Caco-2 (cell line): ENCODE measurements around the gene ZNF365. TPM values are rescaled to one million over a fixed set of nuclear protein-coding genes. Genes with fewer than 3 reads are reported as not detected.

ENCODE experiments used
- BruUV-seq: library from RNA; stranded (reverse); fragments of 400-500 nt; replicated peaks from 2 replicates; lab custom pipeline; 2021; lab: Mats Ljungman, UMichigan
- CTCF ChIA-PET: fragments of 300-600 bp; sonication (Branson Sonifier 250); formaldehyde crosslinking; loops from one replicate; lab custom pipeline; 2022; ENCODE audit warnings: antibody characterized with exemption; lab: Charles Lee
- POLR2A ChIA-PET: fragments of 300-600 bp; sonication (Branson Sonifier 250); formaldehyde crosslinking; loops from one replicate; lab custom pipeline; 2022; ENCODE audit warnings: antibody characterized with exemption; lab: Charles Lee
- DNase-seq, 2 experiments: peaks; one replicate each; pipeline versions ENCODE4 v3.0.0 to v3.0.0-alpha.2; 2020 to 2022
- H3K27me3 ChIP-seq: replicated peaks from 2 replicates; pipeline ENCODE4 v1.6.0; 2011; ENCODE audit warnings: low read length; ENCODE audit not compliant: control insufficient read depth, insufficient read depth
- H3K36me3 ChIP-seq: 2 replicates; pipeline ENCODE4 v1.5.1; 2011; ENCODE audit warnings: low read length; ENCODE audit not compliant: control insufficient read depth, insufficient read depth
- H3K4me1 ChIP-seq: fragments of 250-450 bp; sonication (Bioruptor Pico); 2 replicates; pipeline ENCODE4 v1.5.1; 2020; ENCODE audit warnings: mild to moderate bottlenecking
- H3K4me3 ChIP-seq: 2 replicates; pipeline ENCODE4 v1.5.1; 2011; ENCODE audit warnings: low read depth, mild to moderate bottlenecking, control low read depth, low read length
- H3K9me3 ChIP-seq: fragments of 250-450 bp; sonication (Bioruptor Pico); 2 replicates; pipeline ENCODE4 v1.5.1; 2020; ENCODE audit warnings: mild to moderate bottlenecking, moderate library complexity
- H3K27ac Mint-ChIP-seq: one replicate; pipeline ENCODE4 v1.8.0; 2022; ENCODE audit warnings: mixed read lengths; ENCODE audit not compliant: unreplicated experiment
- H3K27me3 Mint-ChIP-seq: one replicate; pipeline ENCODE4 v1.8.0; 2022; ENCODE audit warnings: mixed read lengths; ENCODE audit not compliant: insufficient read depth, unreplicated experiment
- H3K36me3 Mint-ChIP-seq: one replicate; pipeline ENCODE4 v1.8.0; 2022; ENCODE audit warnings: mild to moderate bottlenecking, mixed read lengths; ENCODE audit not compliant: insufficient read depth, unreplicated experiment
- H3K4me1 Mint-ChIP-seq: one replicate; pipeline ENCODE4 v1.8.0; 2022; ENCODE audit warnings: low read depth, mixed read lengths; ENCODE audit not compliant: unreplicated experiment
- H3K4me3 Mint-ChIP-seq: one replicate; pipeline ENCODE4 v1.8.0; 2022; ENCODE audit warnings: mild to moderate bottlenecking, moderate library complexity, mixed read lengths; ENCODE audit not compliant: unreplicated experiment
- H3K9me3 Mint-ChIP-seq: one replicate; pipeline ENCODE4 v1.8.0; 2022; ENCODE audit warnings: mixed read lengths; ENCODE audit not compliant: unreplicated experiment
- CTCF ChIP-seq, 2 experiments: fragments of 200-600 bp in 1 of 2; IDR thresholded peaks; 1 replicate in 1 of 2; 2 replicates in 1 of 2; pipeline versions ENCODE4 v1.5.1 to v1.8.0; 2011 to 2022; ENCODE audit warnings: antibody characterized with exemption in 1 of 2, control low read depth in 1 of 2, inconsistent platforms in 1 of 2, low read depth in 1 of 2, low read length in 1 of 2, mild to moderate bottlenecking in 1 of 2, moderate library complexity in 1 of 2; ENCODE audit not compliant: insufficient read depth in 1 of 2, severe bottlenecking in 1 of 2, unreplicated experiment in 1 of 2
- intact Hi-C: fragments of 100-400 bp; cut with micrococcal nuclease; formaldehyde crosslinking; loops from one replicate; pipeline ENCODE4 v1.10.0; 2022; ENCODE audit not compliant: unreplicated experiment
- total RNA-seq: library from RNA; stranded (reverse); gene quantifications from 2 replicates; pipeline ENCODE4 v1.2.3, GENCODE V29; 2022

The ZNF365 gene
- total RNA-seq, 1 experiment from 2014 or later: not detected

GRCh38 chr10:62393237-62393636, 19.1 kb downstream of the ZNF365 start:
- intact Hi-C loops: no loop called here
- H3K9me3 Mint-ChIP-seq: no peaks in the 10 kb centered on the region
- no peaks in the 10 kb centered on the region for H3K4me1 Mint-ChIP-seq
- ChIA-PET POLR2A (no interaction called here), CTCF (no interaction called here)
- no peaks in the 10 kb centered on the region for H3K9me3 ChIP-seq
- H3K4me3 ChIP-seq: no peak overlapping the region
- no peaks in the 10 kb centered on the region for H3K36me3 ChIP-seq
- H3K27me3 ChIP-seq: no peaks in the 10 kb centered on the region; the same call in 1 of the 2 replicates
- no peaks in the 10 kb centered on the region for H3K4me1 ChIP-seq
- TF ChIP-seq CTCF (IDR thresholded peaks at IDR 0.05; ENCODE audit: insufficient read depth in 1 of 2, low read depth in 1 of 2, low read length in 1 of 2, severe bottlenecking in 1 of 2, unreplicated experiment in 1 of 2): no peak
- peaks cover 18% of the 10 kb centered on the region for H3K27me3 Mint-ChIP-seq
- BruUV-seq: no TSS peak
- DNase-seq: no peak
- H3K4me3 Mint-ChIP-seq: no peak overlapping the region
- no peak overlapping the region for H3K27ac Mint-ChIP-seq
- H3K36me3 Mint-ChIP-seq: no peaks in the 10 kb centered on the region

GRCh38 chr10:62394556-62395018, 20.4 kb downstream of the ZNF365 start:
- ChIA-PET CTCF (interaction anchor here (0.6 kb wide), 1 partner anchor 1373 kb away, joined by 4 read pairs; no protein-coding TSS in a partner anchor), POLR2A (no interaction called here)
- Histone ChIP-seq H3K4me3 (no peak overlapping the region), H3K9me3 (no peaks in the 10 kb centered on the region), H3K27me3 (no peaks in the 10 kb centered on the region; the same call in 1 of the 2 replicates), H3K36me3 (no peaks in the 10 kb centered on the region), H3K4me1 (no peaks in the 10 kb centered on the region)
- Mint-ChIP-seq H3K27ac (no peak overlapping the region), H3K9me3 (no peaks in the 10 kb centered on the region), H3K4me1 (no peaks in the 10 kb centered on the region), H3K4me3 (no peak overlapping the region), H3K36me3 (no peaks in the 10 kb centered on the region), H3K27me3 (peaks cover 16% of the 10 kb centered on the region)
- BruUV-seq: no TSS peak
- intact Hi-C loops: no loop called here
- DNase-seq: no peak
- no peak for TF ChIP-seq CTCF (IDR thresholded peaks at IDR 0.05; ENCODE audit: insufficient read depth in 1 of 2, low read depth in 1 of 2, low read length in 1 of 2, severe bottlenecking in 1 of 2, unreplicated experiment in 1 of 2)

GRCh38 chr10:62395892-62396291, 21.7 kb downstream of the ZNF365 start:
- H3K27me3 ChIP-seq: no peaks in the 10 kb centered on the region; the same call in 1 of the 2 replicates
- POLR2A ChIA-PET: no interaction called here
- intact Hi-C loops: no loop called here
- no peak overlapping the region for H3K27ac Mint-ChIP-seq
- H3K36me3 ChIP-seq: no peaks in the 10 kb centered on the region
- CTCF ChIA-PET: no interaction called here
- BruUV-seq: no TSS peak
- H3K4me1 ChIP-seq: no peaks in the 10 kb centered on the region
- peaks cover 20% of the 10 kb centered on the region for H3K27me3 Mint-ChIP-seq
- no peaks in the 10 kb centered on the region for H3K9me3 Mint-ChIP-seq
- no peak overlapping the region for H3K4me3 Mint-ChIP-seq
- TF ChIP-seq CTCF (IDR thresholded peaks at IDR 0.05; ENCODE audit: insufficient read depth in 1 of 2, low read depth in 1 of 2, low read length in 1 of 2, severe bottlenecking in 1 of 2, unreplicated experiment in 1 of 2): no peak
- H3K9me3 ChIP-seq: no peaks in the 10 kb centered on the region
- DNase-seq: no peak
- no peak overlapping the region for H3K4me3 ChIP-seq
- H3K4me1 Mint-ChIP-seq: no peaks in the 10 kb centered on the region
- no peaks in the 10 kb centered on the region for H3K36me3 Mint-ChIP-seq
